ENCODE data around the gene FAM174B. TPM values are rescaled to one million over a fixed set of nuclear protein-coding genes. Genes with fewer than 3 reads are reported as not detected.

Gene FAM174B
- total RNA-seq, 1 experiment from 2014 or later = 0.30 TPM

- H3K79me2 ChIP-seq (ENCODE audit: insufficient read depth, low read length) = no peaks in the 10 kb centered on the region
- no peak for DNase-seq (ENCODE audit: low read depth, low spot score)
- H3K9ac ChIP-seq (ENCODE audit: low read length) = no peak overlapping the region
- intact Hi-C loops (cut with micrococcal nuclease) = no loop called here
- RAD21 ChIA-PET (ENCODE audit: low non-redundant PET in 1 of 2, low total read pairs in 2 of 2, uncharacterized antibody in 2 of 2, unreplicated experiment in 2 of 2) = no interaction called here
- no peak for ATAC-seq
- H4K20me1 ChIP-seq (ENCODE audit: insufficient read depth) = no peaks in the 10 kb centered on the region
- no peaks in the 10 kb centered on the region for H3K27me3 ChIP-seq (ENCODE audit: insufficient read depth, low read length)
- CTCF ChIA-PET = interaction anchor here (1.4 kb wide), 1 partner anchor 53 kb away, joined by 3 read pairs; no protein-coding TSS in a partner anchor
- H3K9me3 ChIP-seq (ENCODE audit: control insufficient read depth in 1 of 2, insufficient read depth in 1 of 2, low read depth in 1 of 2, low read length in 2 of 2) = no peaks in the 10 kb centered on the region
- no peak overlapping the region for H3K27ac ChIP-seq (ENCODE audit: low read depth, low read length)
- no peak overlapping the region for H3K4me2 ChIP-seq (ENCODE audit: low read length)
- POLR2A ChIA-PET = no interaction called here
- H2AFZ ChIP-seq (ENCODE audit: low read depth, low read length, poor library complexity, severe bottlenecking) = no peak overlapping the region
- no TSS peak for BruUV-seq (replicated peaks)
- no peaks in the 10 kb centered on the region for H3K9me2 ChIP-seq (ENCODE audit: insufficient read depth)
- H3K36me3 ChIP-seq (ENCODE audit: control insufficient read depth in 1 of 2, insufficient read depth in 2 of 2, low read length in 2 of 2) = no peaks in the 10 kb centered on the region
- H3K4me1 ChIP-seq (ENCODE audit: control insufficient read depth in 1 of 2, insufficient read depth in 2 of 2, low read length in 2 of 2) = no peaks in the 10 kb centered on the region
- TF ChIP-seq CTCF (IDR thresholded peaks at IDR 0.05 in 2 of 3, conservative IDR thresholded peaks at IDR 0.05 in 1 of 3; ENCODE audit: borderline replicate concordance in 1 of 3, insufficient read depth in 1 of 3, low read depth in 2 of 3, low read length in 2 of 3) (no peak), CEBPB (IDR thresholded peaks at IDR 0.05; ENCODE audit: low read depth) (no peak)
- TF ChIP-seq, protein P1, sequence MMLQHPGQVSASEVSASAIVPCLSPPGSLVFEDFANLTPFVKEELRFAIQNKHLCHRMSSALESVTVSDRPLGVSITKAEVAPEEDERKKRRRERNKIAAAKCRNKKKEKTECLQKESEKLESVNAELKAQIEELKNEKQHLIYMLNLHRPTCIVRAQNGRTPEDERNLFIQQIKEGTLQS (IDR thresholded peaks at IDR 0.05) = no peak
- no peak overlapping the region for H3K4me3 ChIP-seq (replicated peaks in 1 of 2; ENCODE audit: low read depth in 1 of 2, low read length in 2 of 2)
Measured at GRCh38 chr15:92661956-92662355, 6.4 kb upstream of the FAM174B start.

GRCh38 chr15:92661069-92661468, 5.5 kb upstream of the FAM174B start:
- Histone ChIP-seq H3K9me2 (ENCODE audit: insufficient read depth) (no peaks in the 10 kb centered on the region), H3K9me3 (ENCODE audit: control insufficient read depth in 1 of 2, insufficient read depth in 1 of 2, low read depth in 1 of 2, low read length in 2 of 2) (no peaks in the 10 kb centered on the region), H4K20me1 (ENCODE audit: insufficient read depth) (no peaks in the 10 kb centered on the region), H3K79me2 (ENCODE audit: insufficient read depth, low read length) (no peaks in the 10 kb centered on the region), H3K9ac (ENCODE audit: low read length) (no peak overlapping the region), H2AFZ (ENCODE audit: low read depth, low read length, poor library complexity, severe bottlenecking) (no peak overlapping the region), H3K27ac (ENCODE audit: low read depth, low read length) (no peak overlapping the region), H3K4me2 (ENCODE audit: low read length) (no peak overlapping the region), H3K27me3 (ENCODE audit: insufficient read depth, low read length) (no peaks in the 10 kb centered on the region), H3K4me3 (replicated peaks in 1 of 2; ENCODE audit: low read depth in 1 of 2, low read length in 2 of 2) (no peak overlapping the region), H3K36me3 (ENCODE audit: control insufficient read depth in 1 of 2, insufficient read depth in 2 of 2, low read length in 2 of 2) (no peaks in the 10 kb centered on the region), H3K4me1 (ENCODE audit: control insufficient read depth in 1 of 2, insufficient read depth in 2 of 2, low read length in 2 of 2) (no peaks in the 10 kb centered on the region)
- ATAC-seq (no peak), DNase-seq (ENCODE audit: low read depth, low spot score) (no peak)
- TF ChIP-seq SIN3A (IDR thresholded peaks at IDR 0.05; ENCODE audit: low read depth) (no peak), JUND (IDR thresholded peaks at IDR 0.05) (no peak), CEBPB (IDR thresholded peaks at IDR 0.05; ENCODE audit: low read depth) (no peak), SP1 (IDR thresholded peaks at IDR 0.05; ENCODE audit: low read depth) (no peak)
- ChIA-PET CTCF (no interaction called here), RAD21 (ENCODE audit: low non-redundant PET in 1 of 2, low total read pairs in 2 of 2, uncharacterized antibody in 2 of 2, unreplicated experiment in 2 of 2) (no interaction called here), POLR2A (no interaction called here)
- intact Hi-C loops (cut with micrococcal nuclease) = no loop called here
- BruUV-seq (replicated peaks) = no TSS peak

Data from HCT116 (cell line).